HG02870 (cell line): Measurements from ENCODE around the gene ADAMTS2.

Source experiments
- ATAC-seq: cut with Tn5 transposase; IDR thresholded peaks from one replicate; pipeline ENCODE4 v1.9.1; 2021; ENCODE audit warnings: mild to moderate bottlenecking, moderate library complexity; ENCODE audit not compliant: unreplicated experiment

The ADAMTS2 gene

DNA sequence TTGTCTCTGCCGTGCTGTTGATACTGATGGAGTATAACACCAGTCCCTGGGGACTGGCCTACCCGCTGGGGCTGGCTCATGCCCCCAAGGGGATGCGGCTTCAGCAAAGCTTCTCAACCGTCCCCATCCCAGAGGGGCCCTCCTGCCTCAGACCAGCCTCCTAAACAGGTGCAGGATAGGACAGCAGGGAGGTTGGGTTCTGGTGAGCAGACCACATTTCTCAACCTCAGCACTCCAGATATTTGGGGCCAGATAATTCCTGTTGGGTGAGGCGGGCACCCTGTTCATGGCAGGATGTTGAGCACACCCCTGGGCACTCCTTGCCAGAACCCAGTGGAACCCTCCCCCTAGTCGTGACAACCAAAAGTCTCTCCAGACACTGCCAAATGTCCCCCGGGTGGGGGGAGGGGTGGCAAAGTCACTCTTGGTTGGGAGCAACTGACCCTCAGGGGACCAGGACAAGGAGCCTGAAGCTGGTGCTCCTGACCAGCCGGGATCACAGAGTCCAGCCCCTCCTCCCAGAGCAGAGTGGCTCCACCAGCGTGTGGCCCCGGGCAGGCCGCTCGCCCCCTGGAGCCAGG is 177.3 kb downstream of the ADAMTS2 start:
- ATAC-seq: no peak

DNA sequence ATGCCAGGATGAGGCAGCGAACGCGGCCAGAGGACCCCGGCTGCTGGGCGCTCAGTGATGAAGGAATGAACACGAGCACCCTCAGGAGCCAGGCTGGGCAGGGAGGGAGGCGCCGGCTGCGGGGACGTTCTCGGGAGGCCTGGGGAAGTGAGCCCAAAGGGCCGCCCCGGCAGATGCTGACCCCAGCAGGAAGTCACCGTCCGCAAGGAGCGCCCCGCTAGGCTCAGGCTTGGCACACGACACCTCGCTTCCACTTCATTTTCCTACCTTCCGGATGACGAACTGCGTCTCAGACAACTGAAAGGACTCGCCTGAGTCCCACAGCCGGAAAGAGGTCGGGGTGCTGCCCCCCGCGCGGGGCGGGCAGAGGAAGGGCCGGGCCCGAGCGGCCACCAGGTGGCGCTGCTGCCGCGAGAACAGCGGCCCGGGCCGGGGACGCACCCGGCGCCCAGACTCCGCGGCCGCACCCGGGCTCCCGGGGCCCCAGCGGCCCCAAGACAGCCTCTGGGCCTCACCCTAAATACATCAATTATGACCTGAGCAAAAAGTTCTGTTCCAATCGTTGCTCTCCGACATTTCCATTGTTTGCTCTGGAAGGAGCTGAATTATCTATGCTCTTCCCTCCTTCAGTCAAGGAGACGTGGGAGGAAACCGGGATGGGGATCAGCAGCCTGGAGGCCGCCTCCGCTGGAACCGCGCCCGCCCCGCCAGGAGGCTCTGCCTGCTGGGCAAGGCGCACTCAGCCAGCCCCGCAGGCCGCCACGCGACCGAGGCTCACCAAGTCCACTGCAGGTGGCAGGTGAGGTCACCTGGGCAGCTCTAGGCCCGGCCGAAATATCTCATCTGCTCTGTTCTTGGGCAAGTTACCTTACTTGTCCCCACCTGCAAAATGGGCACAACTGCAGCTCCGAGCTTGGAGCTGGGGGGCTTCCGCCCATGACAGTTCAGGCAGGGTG is 178.1 kb downstream of the ADAMTS2 start:
- peak; percentile 58 for ATAC-seq

GRCh38 chr5:179166171-179166885 is 178.9 kb downstream of the ADAMTS2 start:
- no peak for ATAC-seq

DNA sequence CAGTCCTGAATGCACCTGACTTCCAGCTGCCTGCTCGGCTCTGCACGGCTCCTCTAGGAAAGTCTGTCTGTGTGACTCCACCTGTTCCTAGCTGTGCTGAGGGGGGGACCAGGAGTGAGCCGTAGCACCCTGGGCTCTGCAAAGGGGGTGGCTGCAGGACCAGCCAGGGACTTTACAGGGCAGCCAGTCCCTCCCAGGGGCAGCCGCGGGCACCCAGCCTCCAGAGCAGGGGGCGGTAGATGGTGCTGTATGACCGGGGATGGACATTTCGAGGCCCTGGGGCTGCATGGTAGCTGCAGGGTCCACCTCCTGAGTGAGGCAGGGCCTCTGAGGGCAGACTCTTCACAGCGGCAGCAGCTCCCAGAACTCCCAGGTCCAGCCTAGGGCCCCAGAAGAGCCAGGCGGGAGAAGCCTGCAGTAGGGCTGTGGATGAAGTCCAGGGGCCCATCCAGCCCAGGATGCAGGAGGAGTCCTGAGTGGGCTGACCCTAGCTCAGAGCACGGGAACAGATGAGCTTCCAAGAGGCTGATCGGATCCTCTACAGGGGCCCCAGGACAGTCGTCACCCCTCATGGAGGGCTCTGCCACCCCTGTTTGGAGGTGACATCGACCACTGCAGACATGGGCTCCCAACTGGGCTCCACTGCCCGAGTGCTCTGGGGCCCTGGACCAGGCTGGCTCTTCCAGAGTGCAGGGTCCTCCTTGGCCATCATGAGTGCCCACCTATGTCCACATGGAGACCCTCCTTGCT is 179.7 kb downstream of the ADAMTS2 start:
- ATAC-seq: no peak

DNA sequence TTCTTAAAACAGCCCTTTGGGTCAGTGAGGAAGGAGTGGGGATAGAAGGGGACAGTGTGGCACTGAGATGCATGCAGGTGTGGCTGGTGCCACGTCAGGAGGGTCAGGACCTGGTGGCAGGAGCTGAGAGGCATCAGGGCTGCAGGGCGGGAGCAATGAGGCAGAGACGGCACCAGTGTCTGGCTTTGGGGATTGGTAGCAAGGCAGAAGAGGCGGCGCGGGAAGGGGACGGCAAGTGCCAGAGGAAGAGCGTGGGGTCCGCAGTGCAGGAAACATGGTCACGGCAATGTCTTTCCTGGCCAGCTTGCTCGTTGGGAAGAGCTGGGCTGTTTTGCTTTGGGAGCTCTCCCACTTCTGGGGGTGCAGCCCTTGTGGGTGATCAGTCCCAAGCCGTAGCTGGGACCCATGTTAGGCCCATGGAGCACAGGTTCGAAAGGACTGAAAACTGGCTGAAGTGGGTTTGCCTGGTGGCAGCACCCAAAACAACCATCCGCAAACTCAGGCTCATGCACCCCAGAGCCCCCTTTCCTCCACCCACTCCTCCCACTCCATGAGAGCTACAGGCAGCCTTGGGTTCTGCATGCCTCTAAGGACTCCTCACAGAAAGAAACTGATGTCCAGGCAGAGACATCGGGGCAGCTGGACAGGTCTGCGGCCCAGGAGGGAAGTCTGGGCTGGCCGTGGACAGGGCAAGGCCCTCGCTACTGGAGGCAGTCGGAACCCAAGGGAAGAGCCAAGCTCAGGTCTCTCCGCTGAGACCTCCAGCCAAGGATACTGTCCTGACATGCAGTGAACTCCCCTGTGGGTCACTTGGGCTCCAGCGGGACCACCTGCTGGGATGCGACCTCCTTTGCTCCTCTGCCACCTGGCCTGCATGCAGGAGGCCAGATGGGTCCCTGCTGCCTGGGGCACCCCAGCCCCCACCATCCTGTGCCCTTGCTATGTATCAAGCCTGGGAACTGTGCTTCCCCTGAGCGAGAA is 180.6 kb downstream of the ADAMTS2 start:
- no peak for ATAC-seq

GRCh38 chr5:179163236-179164155 is 181.8 kb downstream of the ADAMTS2 start:
- ATAC-seq: no peak

DNA sequence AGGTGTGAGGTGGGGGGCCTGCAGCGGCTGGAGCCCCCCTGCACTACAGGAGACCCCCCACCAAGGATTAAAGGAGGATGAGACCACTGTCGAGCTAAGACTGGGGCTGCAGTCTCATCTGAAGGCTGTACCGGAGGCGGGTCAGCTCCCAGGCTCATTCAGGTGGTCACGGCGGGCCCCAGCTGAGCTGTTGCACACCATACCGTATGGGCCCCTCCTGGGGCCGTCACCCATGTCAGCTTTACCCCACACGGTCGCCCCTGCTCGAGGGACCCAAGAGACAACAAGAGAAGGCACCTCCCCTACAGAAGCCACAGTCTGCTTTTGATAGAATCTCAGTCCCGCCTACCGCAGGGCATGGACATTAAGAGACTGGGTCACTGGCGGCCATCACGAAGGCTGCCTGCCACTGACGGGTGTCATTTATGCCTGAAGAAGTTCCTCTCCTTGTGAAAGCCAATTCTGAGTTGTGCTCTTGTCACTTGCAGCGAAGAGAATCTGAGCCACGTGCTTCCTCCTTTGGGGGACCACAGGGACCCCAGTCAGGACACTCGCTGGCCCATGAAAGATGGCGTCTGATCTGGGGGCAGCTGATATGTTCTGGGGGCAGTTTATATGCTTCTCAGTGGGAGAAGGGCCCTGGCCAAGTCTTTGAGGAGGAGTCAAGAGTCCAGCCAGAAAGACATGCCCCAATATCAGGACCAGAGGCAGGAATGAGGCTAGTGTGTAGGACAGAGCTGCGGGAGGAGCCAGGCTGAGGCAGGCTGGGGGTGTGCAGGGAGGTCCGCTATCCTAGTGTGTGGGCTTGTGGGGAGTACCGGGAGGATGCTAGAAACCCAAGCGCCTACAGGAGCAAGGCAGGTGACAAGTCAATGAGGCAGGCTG is 182.7 kb downstream of the ADAMTS2 start:
- no peak for ATAC-seq

GRCh38 chr5:179161901-179162300 is 183.4 kb downstream of the ADAMTS2 start:
- ATAC-seq: no peak

DNA sequence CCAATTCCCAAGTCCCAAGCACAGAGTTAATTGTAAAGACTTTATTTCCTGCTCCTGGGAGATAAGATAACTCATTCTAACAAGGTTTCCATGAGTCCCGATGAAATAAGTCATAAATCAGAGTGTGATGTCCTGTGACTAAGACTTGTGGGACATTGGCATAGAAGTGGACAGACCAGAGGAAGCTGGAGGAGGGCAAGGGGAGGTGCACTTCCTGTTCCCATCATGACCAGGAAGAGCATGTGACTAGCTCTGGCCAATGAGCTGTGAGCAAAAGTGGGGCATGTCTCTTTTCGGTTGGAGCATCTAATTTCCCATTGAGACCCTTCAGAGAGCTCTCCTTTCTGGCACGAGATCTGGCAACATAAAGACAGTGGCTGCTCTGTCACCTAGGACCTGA is 184.7 kb downstream of the ADAMTS2 start:
- no peak for ATAC-seq

- no peak for ATAC-seq
Measured at GRCh38 chr5:179158556-179158955, 186.7 kb downstream of the ADAMTS2 start.

DNA sequence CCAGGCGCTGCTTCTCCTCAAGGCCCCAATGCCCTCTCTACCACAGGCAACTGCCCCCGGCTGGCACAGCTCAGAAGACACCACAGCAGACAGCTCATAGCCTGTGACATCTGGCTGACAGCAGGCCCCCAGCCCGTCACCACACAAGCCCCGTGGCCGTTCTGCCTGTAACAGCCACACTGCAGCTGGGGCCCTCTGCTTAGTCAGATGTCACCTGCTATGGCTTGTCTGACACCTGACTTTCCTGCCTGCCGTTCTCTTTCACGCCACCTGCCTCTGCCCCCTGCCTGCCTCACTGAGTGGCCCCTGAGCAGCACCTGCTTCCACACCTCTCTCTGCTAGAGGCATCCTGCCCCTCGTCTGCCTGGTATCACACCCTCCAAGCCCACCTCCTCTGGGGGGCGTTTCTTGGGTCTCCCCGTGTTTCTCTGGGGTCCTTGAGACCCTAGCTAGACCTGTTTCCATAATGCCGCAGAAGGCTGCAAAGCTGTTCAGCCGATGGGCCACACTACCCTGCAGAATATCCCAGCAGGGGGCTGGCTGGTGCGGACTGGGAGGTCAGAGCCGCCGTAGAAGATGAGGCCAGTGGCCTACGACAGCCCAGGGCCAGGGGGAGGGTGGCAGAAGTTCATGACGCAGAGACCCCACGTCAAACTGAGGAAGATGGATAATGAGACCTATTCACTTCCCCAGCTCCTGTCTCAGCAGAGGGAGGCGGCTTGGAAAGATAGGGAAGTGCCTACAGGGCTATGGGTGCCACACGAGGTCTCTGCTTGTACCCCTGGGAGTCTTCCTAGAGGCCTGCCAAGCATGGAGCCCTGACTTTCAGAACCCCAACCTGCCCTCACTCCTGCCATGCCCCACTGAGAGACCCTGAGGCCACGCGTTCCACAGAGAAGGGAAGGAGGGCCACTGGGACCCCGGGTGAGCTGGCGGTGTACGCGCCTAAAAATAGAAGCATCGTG is 190.0 kb downstream of the ADAMTS2 start:
- no peak for ATAC-seq

- no peak for ATAC-seq
Measured at GRCh38 chr5:179154346-179154990, 190.8 kb downstream of the ADAMTS2 start.

DNA sequence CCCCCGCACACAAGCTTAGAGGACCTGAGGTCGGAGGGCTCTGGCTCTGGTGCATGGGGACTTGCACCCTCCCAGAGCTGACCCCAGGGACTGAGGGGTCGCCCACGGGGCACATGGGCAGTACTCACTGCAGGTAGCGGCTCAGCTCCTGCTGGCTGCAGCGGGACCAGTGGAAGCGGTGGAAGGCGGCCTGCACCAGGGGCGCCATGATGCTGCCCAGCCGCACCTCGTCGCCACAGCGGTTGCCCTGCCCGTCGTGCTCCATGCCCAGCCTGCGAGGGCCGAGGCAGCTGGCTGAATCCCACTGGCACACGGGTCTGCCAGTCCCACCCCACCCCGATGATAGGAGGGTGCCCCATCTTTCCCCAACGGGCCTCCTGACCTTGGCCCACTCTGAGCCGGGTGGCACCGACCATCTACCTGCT is 191.3 kb downstream of the ADAMTS2 start:
- no peak for ATAC-seq

GRCh38 chr5:179153341-179153901 is 191.8 kb downstream of the ADAMTS2 start:
- ATAC-seq: no peak

GRCh38 chr5:179152941-179153340 is 192.3 kb downstream of the ADAMTS2 start:
- ATAC-seq: no peak
